Measurements from ENCODE around the gene FBXO33. TPM values are rescaled to one million over a fixed set of nuclear protein-coding genes. Genes with fewer than 3 reads are reported as not detected.
"Not testable (repeated sequence)": the region's sequence is repeated elsewhere in the genome, so short reads cannot be mapped to it uniquely, and the experiment has no call there.

Gene FBXO33
- total and polyA plus RNA-seq, 4 donors: 3.0 to 14.3 (median 11.0) TPM

GRCh38 chr14:39360316-39360715 lies 71.9 kb downstream of the FBXO33 start:
- no peak overlapping the region for H3K4me3 ChIP-seq (ENCODE audit: low read length in 2 of 2)
- no peak for DNase-seq
- H3K9me3 ChIP-seq (ENCODE audit: control insufficient read depth, low read length): no peaks in the 10 kb centered on the region
- no peaks in the 10 kb centered on the region for H3K4me1 ChIP-seq (ENCODE audit: control insufficient read depth in 1 of 2, insufficient read depth in 2 of 2, low read length in 2 of 2)
- ATAC-seq (ENCODE audit: low FRiP score): no peak
- intact Hi-C loops (cut with DNase I): loop anchor here in 1 of 2 donors (10.0 kb wide), 1 partner anchor 46 kb away; no protein-coding TSS in a partner anchor
- H3K36me3 ChIP-seq (ENCODE audit: control insufficient read depth in 1 of 2, insufficient read depth in 2 of 2, low read length in 1 of 2): no peaks in the 10 kb centered on the region
- no peaks in the 10 kb centered on the region for H3K27me3 ChIP-seq (ENCODE audit: control insufficient read depth in 1 of 2, insufficient read depth in 2 of 2, low read length in 1 of 2)
- H3K27ac ChIP-seq (ENCODE audit: low read depth in 1 of 2, low read length in 2 of 2): no peak overlapping the region

- H3K27me3 ChIP-seq (ENCODE audit: control insufficient read depth in 1 of 2, insufficient read depth in 2 of 2, low read length in 1 of 2); DNase-seq; ATAC-seq (ENCODE audit: low FRiP score); H3K27ac ChIP-seq (ENCODE audit: low read depth in 1 of 2, low read length in 2 of 2); H3K9me3 ChIP-seq (ENCODE audit: control insufficient read depth, low read length); H3K36me3 ChIP-seq (ENCODE audit: control insufficient read depth in 1 of 2, insufficient read depth in 2 of 2, low read length in 1 of 2); H3K4me3 ChIP-seq (ENCODE audit: low read length in 2 of 2); H3K4me1 ChIP-seq (ENCODE audit: control insufficient read depth in 1 of 2, insufficient read depth in 2 of 2, low read length in 2 of 2); intact Hi-C loops (cut with DNase I): not testable (repeated sequence)
- 90 to 95% methylated on average over 10 of the region's 10 CpGs for WGBS, 2 donors
These were observed 73.2 kb downstream of the FBXO33 start for GRCh38 chr14:39359069-39359468.

- no peaks in the 10 kb centered on the region for H3K27me3 ChIP-seq (ENCODE audit: control insufficient read depth in 1 of 2, insufficient read depth in 2 of 2, low read length in 1 of 2)
- H3K36me3 ChIP-seq (ENCODE audit: control insufficient read depth in 1 of 2, insufficient read depth in 2 of 2, low read length in 1 of 2): no peaks in the 10 kb centered on the region
- ATAC-seq (ENCODE audit: low FRiP score) (no peak), DNase-seq (no peak)
- WGBS, 2 donors: 97 to 98% methylated on average over 9 of the region's 9 CpGs
- H3K4me1 ChIP-seq (ENCODE audit: control insufficient read depth in 1 of 2, insufficient read depth in 2 of 2, low read length in 2 of 2): no peaks in the 10 kb centered on the region
- no peak overlapping the region for H3K4me3 ChIP-seq (ENCODE audit: low read length in 2 of 2)
- no peaks in the 10 kb centered on the region for H3K9me3 ChIP-seq (ENCODE audit: control insufficient read depth, low read length)
- H3K27ac ChIP-seq (ENCODE audit: low read depth in 1 of 2, low read length in 2 of 2): no peak overlapping the region
- intact Hi-C loops (cut with DNase I): no loop called here
These were observed 80.5 kb downstream of the FBXO33 start for GRCh38 chr14:39351708-39352107.

- DNase-seq (no peak), ATAC-seq (ENCODE audit: low FRiP score) (no peak)
- Histone ChIP-seq H3K9me3 (ENCODE audit: control insufficient read depth, low read length) (no peaks in the 10 kb centered on the region), H3K4me1 (ENCODE audit: control insufficient read depth in 1 of 2, insufficient read depth in 2 of 2, low read length in 2 of 2) (no peaks in the 10 kb centered on the region), H3K27ac (ENCODE audit: low read depth in 1 of 2, low read length in 2 of 2) (no peak overlapping the region), H3K27me3 (ENCODE audit: control insufficient read depth in 1 of 2, insufficient read depth in 2 of 2, low read length in 1 of 2) (no peaks in the 10 kb centered on the region), H3K36me3 (ENCODE audit: control insufficient read depth in 1 of 2, insufficient read depth in 2 of 2, low read length in 1 of 2) (no peaks in the 10 kb centered on the region), H3K4me3 (ENCODE audit: low read length in 2 of 2) (no peak overlapping the region)
- intact Hi-C loops (cut with DNase I): no loop called here
- WGBS, 2 donors: 76 to 89% methylated on average over 3 of the region's 3 CpGs
These were observed 81.4 kb downstream of the FBXO33 start for GRCh38 chr14:39350866-39351265.

Other genes with a start within 250 kb of the FBXO33 start
- 10 to 100 TPM; 25.2 to 26.7 TPM for gene MIA2, start 198.5 kb downstream of the FBXO33 start, total RNA-seq
- 10 to 100 TPM; 13.5 to 14.3 TPM for gene MIA2, start 198.5 kb downstream of the FBXO33 start, polyA plus RNA-seq

All from aorta (tissue), 5 donors.